K562 (cell line): ENCODE results near the gene FAM184B. TPM values are rescaled to one million over a fixed set of nuclear protein-coding genes. Genes with fewer than 3 reads are reported as not detected.

ENCODE experiments used
- ATAC-seq: fragments of 200-7000 bp; cut with Tn5 transposase; 3 replicates; pipeline ENCODE4 v1.9.1; 2020; ENCODE audit warnings: moderate library complexity
- BruUV-seq: library from RNA; stranded (reverse); fragments of 400-500 nt; replicated peaks from 2 replicates; lab custom pipeline; 2021; lab: Mats Ljungman, UMichigan
- CTCF ChIA-PET: fragments of 300-600 bp; formaldehyde crosslinking; extraction: SDS; loops from one replicate; lab custom pipeline; 2021; ENCODE audit warnings: low intra/inter-chr PET ratio; lab: Yijun Ruan, JAX
- POLR2A ChIA-PET: fragments of 300-600, 350-650 bp; sonication (Branson Sonifier 250); formaldehyde crosslinking; extraction: SDS; loops from one replicate; lab custom pipeline; 2021; ENCODE audit warnings: antibody characterized with exemption, inconsistent platforms; lab: Yijun Ruan, JAX
- DNase-seq, 4 experiments: peaks; one replicate each; pipeline versions ENCODE4 v3.0.0 to v3.0.0-alpha.2; 2011 to 2018; ENCODE audit warnings: low spot score in 3 of 4, mixed read lengths in 3 of 4; ENCODE audit errors: extremely low read depth in 1 of 4
- FAIRE-seq: peaks from 2 replicates; lab custom pipeline; 2011; peaks lifted over from hg19 to GRCh38; lab: Jason Lieb, UNC
- H2AFZ ChIP-seq: 2 replicates; pipeline ENCODE4 v1.6.0; 2011; ENCODE audit warnings: low read depth, low read length, control low read depth, inconsistent platforms
- H3K27ac ChIP-seq: fragments of 200-600 bp; 3 replicates; pipeline ENCODE4 v1.8.0; 2011; ENCODE audit warnings: low read depth, mild to moderate bottlenecking, control low read depth, inconsistent platforms, low read length, moderate library complexity, mixed read lengths; ENCODE audit errors: extremely low read depth
- H3K27me3 ChIP-seq, 2 experiments: fragments of 300-600 bp in 1 of 2; 2 replicates in 1 of 2; 3 replicates in 1 of 2; pipeline versions ENCODE4 v1.6.0 to v1.8.0; 2011; ENCODE audit warnings: inconsistent platforms in 2 of 2, low read length in 2 of 2, mild to moderate bottlenecking in 1 of 2, mixed read lengths in 1 of 2, moderate library complexity in 1 of 2; ENCODE audit not compliant: control insufficient read depth in 2 of 2, insufficient read depth in 2 of 2
- H3K36me3 ChIP-seq: fragments of 300-600 bp; 3 replicates; pipeline ENCODE4 v1.8.0; 2011; ENCODE audit warnings: mild to moderate bottlenecking, low read length, inconsistent platforms; ENCODE audit not compliant: control insufficient read depth, insufficient read depth
- H3K4me1 ChIP-seq, 2 experiments: fragments of 200-600 bp in 1 of 2; replicated peaks in 1 of 2; 2 replicates in 1 of 2; 3 replicates in 1 of 2; pipeline versions ENCODE4 v1.5.1 to v1.8.0; 2011; ENCODE audit warnings: inconsistent platforms in 2 of 2, low read length in 2 of 2, mild to moderate bottlenecking in 1 of 2, mixed read lengths in 1 of 2, moderate library complexity in 1 of 2; ENCODE audit not compliant: control insufficient read depth in 2 of 2, insufficient read depth in 2 of 2
- H3K4me2 ChIP-seq: 2 replicates; pipeline ENCODE4 v1.6.1; 2011; ENCODE audit warnings: low read length, control low read depth, inconsistent platforms, mixed read lengths; ENCODE audit not compliant: insufficient read depth
- H3K4me3 ChIP-seq: fragments of 200-600 bp; sonication (generic), shearing (Covaris generic); 2 replicates; pipeline ENCODE4 v1.5.1; 2016; ENCODE audit warnings: control low read depth, inconsistent platforms
- H3K79me2 ChIP-seq: fragments of 200-600 bp; 3 replicates; pipeline ENCODE4 v1.8.0; 2011; ENCODE audit warnings: low read length, inconsistent platforms; ENCODE audit not compliant: control insufficient read depth, insufficient read depth
- H3K9ac ChIP-seq, 2 experiments: 2 replicates each; pipeline versions ENCODE4 v1.6.0 to v1.6.1; 2011; ENCODE audit warnings: low read depth in 2 of 2, low read length in 2 of 2, control low read depth in 1 of 2, inconsistent platforms in 1 of 2, mild to moderate bottlenecking in 1 of 2, mixed read lengths in 1 of 2; ENCODE audit not compliant: insufficient read depth in 1 of 2
- H3K9me1 ChIP-seq: one replicate; pipeline ENCODE4 v1.6.0; 2011; ENCODE audit warnings: inconsistent platforms, mild to moderate bottlenecking, low read length, moderate library complexity; ENCODE audit not compliant: control insufficient read depth, insufficient read depth
- H3K9me3 ChIP-seq: replicated peaks from 2 replicates; pipeline ENCODE4 v1.5.1; 2011; ENCODE audit warnings: low read depth, low read length, inconsistent platforms; ENCODE audit not compliant: control insufficient read depth, insufficient read depth
- H4K20me1 ChIP-seq: replicated peaks from 2 replicates; pipeline ENCODE4 v1.6.1; 2011; ENCODE audit warnings: low read length, inconsistent platforms, mixed read lengths; ENCODE audit not compliant: control insufficient read depth, insufficient read depth
- FOXM1 ChIP-seq, 2 experiments: fragments of 450-650 bp in 1 of 2; sonication (generic) in 1 of 2; formaldehyde crosslinking in 1 of 2; IDR thresholded peaks; 2 replicates each; pipeline versions ENCODE4 v1.6.1 to v1.9.0; 2017 to 2022; ENCODE audit warnings: low read depth in 2 of 2, mild to moderate bottlenecking in 2 of 2, missing genetic modification reagents in 1 of 2, moderate library complexity in 1 of 2
- HNRNPH1 ChIP-seq: fragments of 200-400 bp; formaldehyde crosslinking; optimal IDR thresholded peaks from 2 replicates; pipeline ENCODE3; 2017; ENCODE audit warnings: low read depth, mild to moderate bottlenecking, low read length, moderate library complexity
- HSF4 ChIP-seq: fragments of 250-450 bp; sonication (Bioruptor Pico); IDR thresholded peaks from 2 replicates; pipeline ENCODE4 v2.1.2; 2022; ENCODE audit warnings: mild to moderate bottlenecking, moderate library complexity, borderline replicate concordance
- KDM2B ChIP-seq: fragments of 250-450 bp; sonication (Bioruptor Pico); IDR thresholded peaks from 2 replicates; pipeline ENCODE4 v1.8.0; 2021; ENCODE audit warnings: mild to moderate bottlenecking, moderate library complexity
- NR3C1 ChIP-seq: sonication (generic); formaldehyde crosslinking; IDR thresholded peaks from 2 replicates; pipeline ENCODE4 v1.8.1; 2022; ENCODE audit warnings: missing genetic modification reagents
- NUFIP1 ChIP-seq: fragments of 450-650 bp; IDR thresholded peaks from 2 replicates; pipeline ENCODE4 v1.6.1; 2018; ENCODE audit not compliant: partially characterized antibody
- TARDBP ChIP-seq: fragments of 450-650 bp; IDR thresholded peaks from 2 replicates; pipeline ENCODE4 v1.6.1; 2016
- TEAD1 ChIP-seq, 2 experiments: fragments of 450-650 bp in 1 of 2; sonication (generic) in 1 of 2; formaldehyde crosslinking; IDR thresholded peaks; 2 replicates each; pipeline versions ENCODE4 v1.4.0 to v1.8.0; 2020 to 2022; ENCODE audit warnings: mild to moderate bottlenecking in 2 of 2, missing genetic modification reagents in 1 of 2
- ZNF511 ChIP-seq: sonication (generic); formaldehyde crosslinking; IDR thresholded peaks from 2 replicates; pipeline ENCODE4 v1.8.0; 2022; ENCODE audit warnings: mild to moderate bottlenecking, missing genetic modification reagents
- ZNF589 ChIP-seq: fragments of 200-800 bp; sonication (Bioruptor generic); IDR thresholded peaks from 2 replicates; pipeline ENCODE4 v1.6.1; 2016; ENCODE audit warnings: low read depth, missing genetic modification characterization, missing compliant biosample characterization
- ZNF830 ChIP-seq: fragments of 250-450 bp; sonication (Bioruptor Pico); IDR thresholded peaks from 2 replicates; pipeline ENCODE4 v1.5.0; 2021; ENCODE audit warnings: mild to moderate bottlenecking
- WGBS: fragments of 100-300 bp; shearing (Covaris generic); methylation state at CpG from one replicate; pipeline ENCODE4 v1.1.6; 2016; ENCODE audit warnings: low coverage, mixed read lengths; ENCODE audit not compliant: insufficient coverage; ENCODE audit errors: missing lambda C conversion rate; 5-methylcytosine and 5-hydroxymethylcytosine counted together
- in situ Hi-C: fragments of 300-500 bp; cut with MboI; formaldehyde crosslinking; loops from 4 replicates; pipeline ENCODE4 v1.15.0; 2018; ENCODE audit warnings: inconsistent platforms, mixed read lengths
- intact Hi-C: fragments of 100-400 bp; cut with micrococcal nuclease; formaldehyde crosslinking; loops from 2 replicates; pipeline ENCODE4 v1.14.2; 2022
- polyA plus RNA-seq, 8 experiments: library from polyadenylated mRNA; depleted of rRNA in 4 of 8; stranded (reverse) in 5 of 8; unstranded in 3 of 8; fragments of >200 nt; fragmentation: Nextera tagmentation in 2 of 8; fragmentation: Illumina TruSeq in 1 of 8; extraction: Ambion mirVana in 2 of 8; extraction: Trizol in 1 of 8; gene quantifications; 2 replicates each; pipeline versions ENCODE4 v1.2.1 to v1.2.3, GENCODE V29; 2011 to 2014; ENCODE audit warnings: inconsistent platforms in 1 of 8, missing spikeins in 1 of 8
- total RNA-seq, 7 experiments: library from RNA; depleted of rRNA in 6 of 7; stranded (reverse); fragments of >200 nt in 6 of 7; fragmentation: Illumina TruSeq in 2 of 7; extraction: Trizol in 2 of 7; gene quantifications; 2 replicates each; pipeline versions ENCODE4 v1.2.1 to v1.2.3, GENCODE V29; 2011 to 2021; ENCODE audit warnings: low replicate concordance in 1 of 7
- TF ChIP-seq, protein P1 (sequence below): sonication (generic); formaldehyde crosslinking; IDR thresholded peaks from 2 replicates; pipeline ENCODE4 v1.8.0; 2022; ENCODE audit warnings: missing genetic modification reagents, mild to moderate bottlenecking, borderline replicate concordance
- TF ChIP-seq, protein P2 (sequence below), 2 experiments: IDR thresholded peaks in 1 of 2; conservative IDR thresholded peaks in 1 of 2; 2 replicates each; pipeline ENCODE4 v1.6.1; 2016; ENCODE audit warnings: low read depth in 2 of 2, mild to moderate bottlenecking in 1 of 2, missing compliant biosample characterization in 1 of 2, missing genetic modification characterization in 1 of 2, moderate library complexity in 1 of 2
- TF ChIP-seq, protein P3 (sequence below): fragments of 250-450 bp; sonication (Bioruptor Pico); IDR thresholded peaks from 2 replicates; pipeline ENCODE4 v1.4.0; 2020; ENCODE audit warnings: mild to moderate bottlenecking

FAM184B gene
- total and polyA plus RNA-seq, 9 of the 15 experiments (the other 6 are each of a cell fraction or from before 2014, with no cell fraction given): not detected

DNA sequence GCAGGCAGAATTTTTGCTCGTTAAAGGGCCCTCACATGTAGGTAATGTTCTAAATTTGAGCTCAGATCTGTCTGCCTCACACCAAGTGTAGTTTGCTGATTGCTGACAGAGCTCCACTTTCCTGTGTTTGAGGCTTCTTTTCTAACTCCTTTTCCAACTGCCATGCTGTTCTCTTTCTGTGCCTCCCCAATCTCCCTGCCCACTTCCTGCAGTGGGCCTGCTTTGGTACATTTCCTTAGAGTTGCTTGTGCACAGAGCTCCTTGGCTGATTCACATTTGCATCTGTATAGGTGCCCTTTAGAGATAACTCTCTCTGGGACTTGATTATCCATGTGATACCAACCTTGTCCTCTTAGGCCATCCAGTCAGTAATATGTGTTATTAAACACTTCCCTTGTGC is 162.5 kb downstream of the FAM184B start:
- peaks cover 10 to 15% of the 10 kb centered on the region in 2 experiments for H3K4me1 ChIP-seq
- peaks cover 15% of the 10 kb centered on the region for H4K20me1 ChIP-seq
- H3K9ac ChIP-seq: no peak overlapping the region
- TF ChIP-seq KDM2B (no peak), NUFIP1 (no peak), NR3C1 (CRISPR knock-in tag) (no peak), TARDBP (no peak), HSF4 (CRISPR knock-in tag) (no peak), HNRNPH1 (no peak), ZNF830 (CRISPR knock-in tag) (no peak), ZNF589 (CRISPR knock-in tag) (no peak), FOXM1 (IDR thresholded peaks at IDR 0.05; ENCODE audit: low read depth) (no peak), FOXM1 (CRISPR knock-in tag; IDR thresholded peaks at IDR 0.05; ENCODE audit: low read depth) (no peak), ZNF511 (CRISPR knock-in tag) (no peak), TEAD1 (CRISPR knock-in tag; IDR thresholded peaks at IDR 0.05) (no peak)
- TF ChIP-seq, protein P1, sequence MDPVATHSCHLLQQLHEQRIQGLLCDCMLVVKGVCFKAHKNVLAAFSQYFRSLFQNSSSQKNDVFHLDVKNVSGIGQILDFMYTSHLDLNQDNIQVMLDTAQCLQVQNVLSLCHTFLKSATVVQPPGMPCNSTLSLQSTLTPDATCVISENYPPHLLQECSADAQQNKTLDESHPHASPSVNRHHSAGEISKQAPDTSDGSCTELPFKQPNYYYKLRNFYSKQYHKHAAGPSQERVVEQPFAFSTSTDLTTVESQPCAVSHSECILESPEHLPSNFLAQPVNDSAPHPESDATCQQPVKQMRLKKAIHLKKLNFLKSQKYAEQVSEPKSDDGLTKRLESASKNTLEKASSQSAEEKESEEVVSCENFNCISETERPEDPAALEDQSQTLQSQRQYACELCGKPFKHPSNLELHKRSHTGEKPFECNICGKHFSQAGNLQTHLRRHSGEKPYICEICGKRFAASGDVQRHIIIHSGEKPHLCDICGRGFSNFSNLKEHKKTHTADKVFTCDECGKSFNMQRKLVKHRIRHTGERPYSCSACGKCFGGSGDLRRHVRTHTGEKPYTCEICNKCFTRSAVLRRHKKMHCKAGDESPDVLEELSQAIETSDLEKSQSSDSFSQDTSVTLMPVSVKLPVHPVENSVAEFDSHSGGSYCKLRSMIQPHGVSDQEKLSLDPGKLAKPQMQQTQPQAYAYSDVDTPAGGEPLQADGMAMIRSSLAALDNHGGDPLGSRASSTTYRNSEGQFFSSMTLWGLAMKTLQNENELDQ (CRISPR knock-in tag): no peak
- TF ChIP-seq, protein P2, sequence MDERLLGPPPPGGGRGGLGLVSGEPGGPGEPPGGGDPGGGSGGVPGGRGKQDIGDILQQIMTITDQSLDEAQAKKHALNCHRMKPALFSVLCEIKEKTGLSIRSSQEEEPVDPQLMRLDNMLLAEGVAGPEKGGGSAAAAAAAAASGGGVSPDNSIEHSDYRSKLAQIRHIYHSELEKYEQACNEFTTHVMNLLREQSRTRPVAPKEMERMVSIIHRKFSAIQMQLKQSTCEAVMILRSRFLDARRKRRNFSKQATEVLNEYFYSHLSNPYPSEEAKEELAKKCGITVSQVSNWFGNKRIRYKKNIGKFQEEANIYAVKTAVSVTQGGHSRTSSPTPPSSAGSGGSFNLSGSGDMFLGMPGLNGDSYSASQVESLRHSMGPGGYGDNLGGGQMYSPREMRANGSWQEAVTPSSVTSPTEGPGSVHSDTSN (CRISPR knock-in tag; IDR thresholded peaks at IDR 0.05; ENCODE audit: low read depth): no peak
- TF ChIP-seq, protein P2 (tag; conservative IDR thresholded peaks at IDR 0.05; ENCODE audit: low read depth): no peak
- TF ChIP-seq, protein P3, sequence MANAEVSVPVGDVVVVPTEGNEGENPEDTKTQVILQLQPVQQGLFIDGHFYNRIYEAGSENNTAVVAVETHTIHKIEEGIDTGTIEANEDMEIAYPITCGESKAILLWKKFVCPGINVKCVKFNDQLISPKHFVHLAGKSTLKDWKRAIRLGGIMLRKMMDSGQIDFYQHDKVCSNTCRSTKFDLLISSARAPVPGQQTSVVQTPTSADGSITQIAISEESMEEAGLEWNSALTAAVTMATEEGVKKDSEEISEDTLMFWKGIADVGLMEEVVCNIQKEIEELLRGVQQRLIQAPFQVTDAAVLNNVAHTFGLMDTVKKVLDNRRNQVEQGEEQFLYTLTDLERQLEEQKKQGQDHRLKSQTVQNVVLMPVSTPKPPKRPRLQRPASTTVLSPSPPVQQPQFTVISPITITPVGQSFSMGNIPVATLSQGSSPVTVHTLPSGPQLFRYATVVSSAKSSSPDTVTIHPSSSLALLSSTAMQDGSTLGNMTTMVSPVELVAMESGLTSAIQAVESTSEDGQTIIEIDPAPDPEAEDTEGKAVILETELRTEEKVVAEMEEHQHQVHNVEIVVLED (CRISPR knock-in tag): no peak
- CTCF ChIA-PET: no interaction called here
- DNase-seq (no peak), FAIRE-seq (no peak), ATAC-seq (no peak)
- H3K36me3 ChIP-seq: peaks cover 76% of the 10 kb centered on the region
- BruUV-seq: no TSS peak
- no peaks in the 10 kb centered on the region for H3K9me3 ChIP-seq
- H3K27ac ChIP-seq: no peak overlapping the region
- no peak overlapping the region for H2AFZ ChIP-seq
- H3K79me2 ChIP-seq: peaks cover 56% of the 10 kb centered on the region
- 0% methylated on average over 1 of the region's 1 CpG for WGBS
- peaks cover 3% of the 10 kb centered on the region for H3K9me1 ChIP-seq
- intact Hi-C loops (no loop called here), in situ Hi-C loops (no loop called here)
- no peaks in the 10 kb centered on the region for H3K27me3 ChIP-seq
- H3K4me2 ChIP-seq: no peak overlapping the region
- POLR2A ChIA-PET: interaction anchor here (0.6 to 1.5 kb wide), 3 partner anchors 11 to 1736 kb away, joined by 3 read pairs; no protein-coding TSS in a partner anchor
- H3K4me3 ChIP-seq: no peak overlapping the region
